Raji (cell line): ENCODE data around the gene C1QA.

Source experiments
- POLR2A ChIP-seq: IDR thresholded peaks from 2 replicates; pipeline ENCODE4 v1.6.1; 2011; ENCODE audit warnings: low read depth, low read length, control low read depth; ENCODE audit not compliant: insufficient read depth

Gene C1QA

GRCh38 chr1:22645931-22646330 lies 9.5 kb downstream of the C1QA start:
- TF ChIP-seq POLR2A, result no peak

GRCh38 chr1:22646384-22646783 lies 10.0 kb downstream of the C1QA start:
- no peak for TF ChIP-seq POLR2A

- TF ChIP-seq POLR2A, result no peak
Measured at GRCh38 chr1:22650089-22650693, 13.8 kb downstream of the C1QA start.

GRCh38 chr1:22651941-22652856 lies 15.8 kb downstream of the C1QA start:
- no peak for TF ChIP-seq POLR2A

GRCh38 chr1:22652881-22653316 lies 16.5 kb downstream of the C1QA start, which contains the start of gene C1QB:
Gene C1QB (plus strand): TSS chr1:22653236. CDS start chr1:22659463, 6,227 bp downstream.
- no peak for TF ChIP-seq POLR2A

- no peak for TF ChIP-seq POLR2A
Measured at GRCh38 chr1:22654692-22655091, 18.3 kb downstream of the C1QA start.

- TF ChIP-seq POLR2A, result no peak
Measured at GRCh38 chr1:22658385-22659163, 22.1 kb downstream of the C1QA start.

DNA sequence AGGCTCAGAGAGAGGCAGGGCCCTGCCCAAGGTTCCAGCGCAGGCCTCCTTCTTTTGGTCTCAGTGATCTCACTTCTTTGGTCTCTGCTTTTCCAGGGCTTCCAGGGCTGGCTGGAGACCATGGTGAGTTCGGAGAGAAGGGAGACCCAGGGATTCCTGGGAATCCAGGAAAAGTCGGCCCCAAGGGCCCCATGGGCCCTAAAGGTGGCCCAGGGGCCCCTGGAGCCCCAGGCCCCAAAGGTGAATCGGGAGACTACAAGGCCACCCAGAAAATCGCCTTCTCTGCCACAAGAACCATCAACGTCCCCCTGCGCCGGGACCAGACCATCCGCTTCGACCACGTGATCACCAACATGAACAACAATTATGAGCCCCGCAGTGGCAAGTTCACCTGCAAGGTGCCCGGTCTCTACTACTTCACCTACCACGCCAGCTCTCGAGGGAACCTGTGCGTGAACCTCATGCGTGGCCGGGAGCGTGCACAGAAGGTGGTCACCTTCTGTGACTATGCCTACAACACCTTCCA lies 24.4 kb downstream of the C1QA start:
- TF ChIP-seq POLR2A, result no peak

GRCh38 chr1:22661880-22662279 lies 25.5 kb downstream of the C1QA start:
- no peak for TF ChIP-seq POLR2A

DNA sequence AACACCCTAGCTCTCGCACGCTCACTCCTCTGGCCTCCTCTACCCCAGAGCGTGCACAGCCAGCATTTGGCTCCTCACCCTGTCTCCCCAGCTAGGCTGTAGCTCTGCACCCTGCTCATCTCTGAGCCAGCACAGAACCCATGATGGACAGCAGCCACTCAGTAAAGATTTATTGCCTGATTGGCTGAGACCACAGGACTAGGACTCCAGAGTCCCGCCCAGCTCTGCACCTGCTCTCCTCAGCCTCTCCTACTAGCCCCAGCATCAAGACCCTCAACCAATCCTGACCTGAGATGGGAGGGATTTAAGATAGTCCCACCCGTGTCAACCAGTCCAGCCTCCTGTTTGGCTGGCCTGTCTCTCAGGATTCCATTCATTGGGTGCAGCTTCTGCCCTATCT lies 25.9 kb downstream of the C1QA start:
- no peak for TF ChIP-seq POLR2A

GRCh38 chr1:22662986-22663408 lies 26.6 kb downstream of the C1QA start:
- no peak for TF ChIP-seq POLR2A

GRCh38 chr1:22665752-22666151 lies 29.3 kb downstream of the C1QA start:
- TF ChIP-seq POLR2A, result no peak

DNA sequence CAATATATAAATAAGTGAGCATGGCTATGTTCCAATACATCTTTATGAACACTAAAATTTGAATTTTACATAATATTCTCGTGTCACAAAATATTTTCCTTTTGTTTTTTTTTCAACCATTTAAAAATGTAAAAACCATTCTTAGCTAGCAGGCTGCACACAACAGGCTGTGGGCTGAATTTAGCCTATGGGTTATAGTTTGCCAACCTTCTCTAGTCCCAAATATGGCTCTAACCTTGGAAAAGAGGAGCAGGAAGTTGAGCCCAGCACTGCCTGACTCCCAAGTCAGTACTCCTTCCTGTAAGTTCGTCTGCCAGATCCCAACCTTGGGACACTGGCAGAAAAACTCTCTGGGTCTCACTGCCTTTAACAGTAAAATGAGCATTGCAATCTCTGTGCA lies 30.0 kb downstream of the C1QA start:
- no peak for TF ChIP-seq POLR2A

GRCh38 chr1:22670352-22670975 lies 34.0 kb downstream of the C1QA start:
- no peak for TF ChIP-seq POLR2A

GRCh38 chr1:22671999-22672398 lies 35.6 kb downstream of the C1QA start:
- TF ChIP-seq POLR2A, result no peak
